Vagina (tissue), 2 donors: ENCODE measurements around the gene CAPS.

Experiments used
- POLR2A ChIP-seq, 2 donors: fragments of 450-650 bp; IDR thresholded peaks; one replicate each; pipeline ENCODE4 v1.6.1; 2017; ENCODE audit warnings: antibody characterized with exemption in 2 of 2, mild to moderate bottlenecking in 2 of 2, moderate library complexity in 2 of 2
- POLR2AphosphoS5 ChIP-seq, 2 donors: sonication (generic); formaldehyde crosslinking; IDR thresholded peaks; one replicate each; pipeline ENCODE4 v1.9.0; 2017; ENCODE audit warnings: antibody characterized with exemption in 2 of 2, mild to moderate bottlenecking in 2 of 2, low read depth in 1 of 2; ENCODE audit not compliant: insufficient read depth in 1 of 2
- TF ChIP-seq, protein P1 (sequence below), 3 experiments: fragments of 450-650 bp in 2 of 3; fragments of 200-600 bp in 1 of 3; sonication (generic) in 1 of 3; IDR thresholded peaks; one replicate each; pipeline ENCODE4 v1.5.1; 2017 to 2019; ENCODE audit warnings: antibody characterized with exemption in 3 of 3, mild to moderate bottlenecking in 2 of 3, moderate library complexity in 2 of 3

DNA sequence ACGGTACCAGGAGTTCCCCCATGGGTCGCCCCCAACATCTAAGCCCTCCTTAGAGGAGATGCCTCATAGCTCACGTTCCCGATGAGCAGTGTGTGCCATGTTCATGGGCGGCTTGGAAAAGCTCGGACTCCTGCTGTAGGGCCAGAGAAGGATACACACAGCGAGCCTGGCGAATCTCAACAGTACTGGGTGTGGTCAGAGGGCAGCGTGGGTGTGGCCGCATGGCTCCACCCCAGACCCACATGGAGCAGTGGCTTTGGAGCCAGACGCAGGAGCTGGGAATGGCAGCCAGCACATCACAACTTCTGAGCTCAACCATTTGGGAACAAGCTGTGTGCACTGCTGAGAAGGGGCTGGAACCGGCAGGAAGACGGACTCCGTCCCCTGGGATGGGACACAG is 15.6 kb downstream of the CAPS start:
- TF ChIP-seq, protein P1, sequence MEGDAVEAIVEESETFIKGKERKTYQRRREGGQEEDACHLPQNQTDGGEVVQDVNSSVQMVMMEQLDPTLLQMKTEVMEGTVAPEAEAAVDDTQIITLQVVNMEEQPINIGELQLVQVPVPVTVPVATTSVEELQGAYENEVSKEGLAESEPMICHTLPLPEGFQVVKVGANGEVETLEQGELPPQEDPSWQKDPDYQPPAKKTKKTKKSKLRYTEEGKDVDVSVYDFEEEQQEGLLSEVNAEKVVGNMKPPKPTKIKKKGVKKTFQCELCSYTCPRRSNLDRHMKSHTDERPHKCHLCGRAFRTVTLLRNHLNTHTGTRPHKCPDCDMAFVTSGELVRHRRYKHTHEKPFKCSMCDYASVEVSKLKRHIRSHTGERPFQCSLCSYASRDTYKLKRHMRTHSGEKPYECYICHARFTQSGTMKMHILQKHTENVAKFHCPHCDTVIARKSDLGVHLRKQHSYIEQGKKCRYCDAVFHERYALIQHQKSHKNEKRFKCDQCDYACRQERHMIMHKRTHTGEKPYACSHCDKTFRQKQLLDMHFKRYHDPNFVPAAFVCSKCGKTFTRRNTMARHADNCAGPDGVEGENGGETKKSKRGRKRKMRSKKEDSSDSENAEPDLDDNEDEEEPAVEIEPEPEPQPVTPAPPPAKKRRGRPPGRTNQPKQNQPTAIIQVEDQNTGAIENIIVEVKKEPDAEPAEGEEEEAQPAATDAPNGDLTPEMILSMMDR (IDR thresholded peaks at IDR 0.05): no peak
- TF ChIP-seq POLR2A (IDR thresholded peaks at IDR 0.05) (no peak), POLR2AphosphoS5 (IDR thresholded peaks at IDR 0.05; ENCODE audit: insufficient read depth in 1 of 2, low read depth in 1 of 2) (no peak)
